ENCODE data around the gene ZNF556.
"Not testable (repeated sequence)": the region's sequence is repeated elsewhere in the genome, so short reads cannot be mapped to it uniquely, and the experiment has no call there.

ZNF556 gene

DNA sequence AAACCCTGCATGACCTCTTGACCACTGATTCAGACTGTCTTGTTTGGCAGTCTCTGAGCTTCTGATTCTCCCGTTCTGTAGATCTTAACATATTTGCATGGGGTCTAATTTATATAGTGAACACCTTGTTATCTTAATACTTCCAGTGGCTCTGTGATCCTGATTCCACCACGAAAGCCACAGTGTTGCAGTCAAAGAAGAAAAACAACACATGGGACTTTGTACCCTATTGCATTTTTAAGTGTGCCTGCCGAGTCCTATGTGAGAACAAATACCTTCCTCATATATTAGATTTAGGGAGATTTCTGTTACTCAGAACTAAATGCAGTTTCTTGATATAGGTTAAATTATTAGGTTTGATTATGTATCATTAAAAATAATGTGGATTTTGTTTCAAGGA lies 12.3 kb upstream of the ZNF556 start:
- DNase-seq: no peak

DNA sequence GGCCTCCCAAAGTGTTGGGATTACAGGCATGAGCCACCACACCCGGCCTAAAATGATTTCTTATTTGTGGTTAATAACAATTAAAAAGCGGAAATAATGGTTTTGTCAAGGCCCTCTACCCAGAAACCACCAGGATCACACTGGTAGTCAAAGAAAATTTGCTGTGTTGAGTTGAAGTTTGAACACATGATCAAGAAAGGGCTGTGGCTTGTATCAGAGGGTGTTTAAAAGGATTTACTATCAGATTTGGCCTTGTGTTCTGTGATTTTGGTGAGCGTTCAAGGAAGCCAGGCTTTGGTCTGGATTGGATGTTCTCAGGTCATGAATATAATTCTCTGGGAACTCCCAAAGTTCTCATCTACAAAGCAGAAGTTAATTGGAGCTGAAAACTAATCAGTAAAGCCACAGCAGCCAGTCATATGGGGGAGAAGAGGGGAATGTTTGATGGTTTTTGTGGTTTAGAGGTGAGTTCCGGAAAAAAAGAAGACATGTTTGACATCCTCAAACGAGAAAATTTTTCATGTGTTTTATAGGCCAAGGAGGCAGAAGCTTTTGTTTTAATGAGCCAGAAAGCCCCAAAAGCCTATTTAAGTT lies 10.6 kb upstream of the ZNF556 start:
- no peak for DNase-seq

DNA sequence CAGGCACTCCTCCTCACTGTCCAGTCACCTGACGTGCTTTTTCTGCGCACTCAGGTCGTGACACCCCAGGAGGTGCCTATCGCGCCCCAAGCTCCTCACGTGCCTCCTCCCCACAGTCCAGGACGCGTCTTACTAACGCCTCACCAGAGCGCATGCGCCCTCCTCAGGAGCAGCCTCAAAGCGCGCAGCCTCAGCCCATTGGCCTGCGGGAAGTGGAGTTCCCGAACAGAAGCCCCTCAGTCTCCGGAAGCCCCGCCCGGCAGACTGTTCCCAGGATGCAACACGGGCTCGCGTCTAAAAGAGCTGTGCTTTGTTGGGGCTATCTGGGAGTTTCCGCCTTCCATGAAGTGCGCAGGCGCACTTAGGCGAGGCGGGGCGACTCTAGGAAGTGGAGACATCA lies 8.3 kb upstream of the ZNF556 start:
- DNase-seq: no peak

DNA sequence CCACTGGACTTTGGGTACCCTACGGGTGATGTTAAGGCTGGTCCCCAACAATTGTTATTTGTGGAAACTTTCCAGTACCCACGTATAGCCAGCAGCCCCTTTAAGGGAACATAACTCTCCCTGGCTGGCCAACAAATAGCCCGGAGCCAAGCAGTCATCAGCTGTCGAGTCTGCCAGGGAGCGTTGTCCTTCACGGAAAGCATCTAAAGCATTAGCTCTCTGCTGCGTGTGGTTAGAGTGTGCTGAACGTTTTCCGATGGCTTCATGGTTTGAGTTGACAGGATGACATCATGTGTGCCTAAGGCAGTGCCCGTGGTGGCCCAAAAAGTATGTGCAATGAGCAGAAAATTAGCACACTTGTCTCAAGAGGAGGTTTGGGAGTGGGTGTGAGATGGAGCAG lies 3.3 kb upstream of the ZNF556 start:
- DNase-seq: no peak

DNA sequence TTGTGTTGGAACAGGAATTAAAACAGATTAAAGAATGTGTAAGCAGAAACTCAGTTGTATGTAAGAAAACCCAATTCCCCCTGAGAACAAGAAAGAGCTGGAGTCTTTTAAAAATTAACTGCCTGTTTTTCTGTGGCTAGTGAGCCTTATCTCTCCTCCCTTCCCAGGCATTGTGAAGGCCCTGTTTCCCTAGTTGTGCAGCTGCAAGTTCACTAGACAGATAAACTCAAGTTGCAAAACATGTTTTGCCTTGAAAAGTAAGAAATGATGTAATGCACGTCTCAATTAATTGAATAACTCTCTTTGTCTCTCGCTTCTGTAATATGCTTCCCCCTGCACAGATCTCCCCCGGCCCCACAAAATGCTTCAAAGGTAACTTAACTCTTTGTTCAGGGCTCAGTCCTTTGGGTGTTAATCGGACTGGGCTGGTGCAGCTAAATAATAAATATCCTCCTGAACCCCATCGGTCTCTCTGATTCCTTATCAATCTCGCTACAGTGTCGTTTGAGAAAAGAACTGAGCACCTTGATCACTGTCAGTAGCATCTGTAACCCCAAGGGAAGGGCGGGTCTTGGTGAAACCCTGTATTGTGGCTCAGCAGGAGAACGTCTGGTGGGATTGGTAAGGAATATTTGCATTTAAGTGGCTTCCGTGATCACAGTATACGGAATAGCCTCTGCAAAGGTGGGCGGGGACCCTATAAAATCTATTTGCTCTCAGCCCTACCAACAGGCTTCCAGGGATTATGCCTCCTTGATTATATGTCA lies 1.6 kb upstream of the ZNF556 start:
- DNase-seq: no peak

DNA sequence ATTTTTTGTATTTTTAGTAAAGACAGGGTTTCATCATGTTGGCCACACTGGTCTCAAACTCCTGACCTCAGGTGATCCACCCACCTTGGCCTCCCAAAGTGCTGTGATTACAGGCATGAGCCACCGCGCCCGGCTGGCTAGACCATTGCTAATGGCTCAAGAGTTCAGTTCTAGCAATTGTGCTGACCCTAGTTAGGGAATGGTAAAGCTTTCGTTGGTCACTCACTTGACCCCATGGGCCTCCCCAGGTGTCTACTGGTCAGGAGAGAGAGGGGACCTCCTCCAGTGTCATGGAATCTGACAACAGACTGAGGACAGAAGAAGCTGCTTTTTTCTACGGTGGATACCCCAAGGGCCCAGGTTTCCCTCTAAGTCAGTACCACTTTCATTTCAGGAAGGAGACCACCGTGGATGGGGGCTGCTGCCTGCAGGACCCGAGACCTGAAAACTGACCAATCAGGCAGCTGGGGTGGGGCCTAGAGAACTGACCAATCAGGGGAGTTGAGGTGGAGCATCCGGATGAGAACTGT lies 575 bp upstream of the ZNF556 start:
- DNase-seq: no peak

DNA sequence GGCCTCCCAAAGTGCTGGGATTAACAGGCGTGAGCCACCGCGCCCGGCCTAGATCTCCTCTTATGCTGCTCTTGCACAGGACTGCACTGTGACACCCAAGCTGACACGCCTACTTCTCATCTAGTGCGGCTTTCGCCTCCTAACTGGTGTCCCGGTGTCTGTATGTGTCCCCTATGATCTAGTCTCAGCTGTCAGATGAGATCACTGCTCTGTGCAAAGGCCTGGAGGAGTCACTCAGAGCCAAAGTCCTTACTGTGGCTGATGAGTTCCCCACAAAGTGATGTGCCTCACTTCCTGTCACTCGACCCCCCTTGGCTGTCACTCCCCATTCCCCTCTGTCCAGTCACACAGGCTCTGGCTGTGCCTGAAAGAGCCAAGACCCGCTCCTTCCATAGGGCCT lies 2.5 kb downstream of the ZNF556 start:
- no peak for DNase-seq

DNA sequence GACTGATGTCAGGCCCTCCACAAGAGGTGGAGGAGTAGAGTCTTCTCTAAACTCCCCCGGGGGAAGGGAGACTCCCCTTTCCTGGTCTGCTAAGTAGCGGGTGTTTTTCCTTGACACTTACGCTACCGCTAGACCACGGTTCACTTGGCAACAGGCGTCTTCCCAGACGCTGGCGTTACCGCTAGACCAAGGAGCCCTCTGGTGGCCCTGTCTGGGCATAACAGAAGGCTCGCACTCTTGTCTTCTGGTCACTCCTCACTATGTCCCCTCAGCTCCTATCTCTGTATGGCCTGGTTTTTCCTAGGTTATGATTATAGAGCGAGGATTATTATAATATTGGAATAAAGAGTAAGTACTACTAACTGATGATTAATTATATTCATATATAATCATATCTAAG lies 5.0 kb downstream of the ZNF556 start:
- not testable (repeated sequence) for DNase-seq

DNA sequence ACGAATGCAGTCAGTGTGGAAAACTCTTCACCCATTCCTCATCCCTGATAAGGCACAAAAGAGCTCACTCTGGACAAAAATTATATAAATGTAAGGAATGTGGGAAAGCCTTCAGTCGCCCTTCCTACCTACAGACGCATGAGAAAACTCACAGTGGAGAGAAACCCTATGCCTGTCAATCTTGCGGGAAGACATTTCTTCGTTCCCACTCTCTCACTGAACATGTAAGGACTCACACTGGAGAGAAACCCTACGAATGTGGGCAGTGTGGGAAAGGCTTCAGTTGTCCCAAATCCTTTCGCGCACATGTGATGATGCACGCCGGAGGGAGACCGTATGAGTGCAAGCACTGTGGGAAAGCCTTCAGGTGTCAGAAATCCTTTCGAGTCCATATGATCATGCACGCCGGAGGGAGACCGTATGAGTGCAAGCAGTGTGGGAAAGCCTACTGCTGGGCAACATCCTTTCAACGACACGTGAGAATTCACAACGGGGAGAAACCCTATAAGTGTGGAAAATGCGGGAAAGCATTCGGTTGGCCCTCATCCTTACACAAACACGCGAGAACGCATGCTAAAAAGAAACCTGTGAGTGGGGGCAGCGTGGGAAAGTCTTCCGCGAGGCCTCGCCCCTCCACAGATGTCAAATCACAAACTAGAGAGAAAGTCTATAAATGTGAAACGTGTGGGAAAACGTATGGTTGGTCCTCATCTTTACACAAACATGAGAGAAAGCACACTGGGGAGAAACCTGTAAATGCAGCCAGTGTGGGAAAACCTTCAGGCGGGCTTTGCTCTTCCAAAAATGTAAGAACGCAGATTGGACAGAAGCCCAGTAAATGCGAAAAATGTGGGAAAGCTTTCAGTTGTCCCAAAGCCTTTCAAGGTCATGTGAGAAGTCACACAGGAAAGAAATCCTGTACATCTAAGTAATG lies 10.5 kb downstream of the ZNF556 start:
- DNase-seq: no peak

DNA sequence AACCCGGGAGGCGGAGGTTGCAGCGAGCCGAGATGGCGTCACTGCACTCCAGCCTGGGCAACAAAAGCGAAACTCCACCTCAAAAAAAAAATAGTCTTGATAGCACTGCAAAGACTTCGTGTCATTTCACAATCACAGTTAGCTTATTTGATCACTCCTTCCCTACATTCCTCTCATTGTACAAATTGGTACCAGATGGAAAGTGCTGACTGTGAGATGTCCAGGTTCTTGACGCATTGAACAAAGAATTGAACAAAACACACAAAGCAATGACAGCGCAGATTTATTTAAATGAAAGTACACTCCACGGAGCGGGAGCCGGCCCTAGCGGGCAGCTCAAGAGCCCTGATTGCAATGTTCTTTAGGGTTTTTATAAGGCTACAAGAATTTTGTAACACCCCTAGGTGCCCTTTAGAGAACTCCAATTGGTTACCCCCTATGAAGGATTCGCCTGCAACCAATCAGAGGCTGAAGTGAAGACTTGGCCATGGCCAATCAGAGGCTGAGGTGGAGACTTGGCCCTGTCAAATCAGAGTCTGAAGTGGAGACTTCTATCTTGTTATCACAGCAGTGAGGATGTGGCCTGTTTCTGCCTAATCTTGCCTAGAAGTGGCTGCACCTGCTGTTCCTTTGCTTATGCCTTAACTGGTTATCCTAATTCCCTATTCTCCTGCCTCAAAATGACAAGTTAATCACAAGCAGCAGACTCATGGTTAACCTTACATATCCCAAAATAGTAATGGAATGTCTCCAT lies 16.7 kb downstream of the ZNF556 start:
- no peak for DNase-seq

DNA sequence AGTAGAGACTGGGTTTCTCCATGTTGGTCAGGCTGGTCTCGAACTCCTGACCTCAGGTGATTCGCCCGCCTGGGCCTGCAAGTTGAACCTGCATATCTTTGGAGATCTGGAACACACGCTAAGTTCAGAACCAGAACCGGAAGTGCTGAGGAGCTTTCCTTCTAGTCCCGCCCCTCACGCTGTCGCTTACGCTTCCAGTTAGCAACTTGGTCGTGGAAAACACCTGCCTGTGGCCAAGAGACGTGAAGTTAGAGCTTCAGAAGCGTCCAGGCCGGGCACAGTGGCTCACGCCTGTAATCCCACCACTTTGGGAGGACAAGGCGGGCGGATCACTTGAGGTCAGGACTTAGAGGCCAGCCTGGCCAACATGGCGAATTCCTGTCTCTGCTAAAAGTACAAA lies 18.6 kb downstream of the ZNF556 start:
- no peak for DNase-seq

DNA sequence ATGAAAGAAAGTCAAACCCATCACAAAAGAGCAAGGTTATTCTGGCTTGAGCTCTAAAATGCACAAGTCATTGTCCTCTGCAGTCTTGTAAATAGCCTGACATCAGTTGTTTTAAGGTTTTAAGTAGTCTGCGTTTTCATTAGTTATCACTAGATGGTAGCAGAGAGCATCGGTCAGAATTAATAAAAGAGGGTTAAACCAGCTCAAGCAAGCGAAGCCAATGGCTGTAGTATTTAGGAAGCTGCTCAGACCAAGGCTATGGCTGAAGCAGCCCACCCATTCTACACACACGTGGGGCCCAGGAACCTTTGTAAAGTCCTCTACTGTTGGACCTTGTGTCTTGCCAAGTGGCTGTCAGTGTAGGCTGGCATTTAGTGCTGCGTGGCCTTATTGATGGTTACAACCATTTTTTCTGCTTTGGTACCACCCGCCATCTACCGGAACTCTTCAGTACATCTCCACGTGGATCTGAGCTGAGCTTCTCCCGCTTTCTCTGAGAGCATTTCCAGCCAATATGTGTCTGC lies 20.3 kb downstream of the ZNF556 start:
- no peak for DNase-seq

DNA sequence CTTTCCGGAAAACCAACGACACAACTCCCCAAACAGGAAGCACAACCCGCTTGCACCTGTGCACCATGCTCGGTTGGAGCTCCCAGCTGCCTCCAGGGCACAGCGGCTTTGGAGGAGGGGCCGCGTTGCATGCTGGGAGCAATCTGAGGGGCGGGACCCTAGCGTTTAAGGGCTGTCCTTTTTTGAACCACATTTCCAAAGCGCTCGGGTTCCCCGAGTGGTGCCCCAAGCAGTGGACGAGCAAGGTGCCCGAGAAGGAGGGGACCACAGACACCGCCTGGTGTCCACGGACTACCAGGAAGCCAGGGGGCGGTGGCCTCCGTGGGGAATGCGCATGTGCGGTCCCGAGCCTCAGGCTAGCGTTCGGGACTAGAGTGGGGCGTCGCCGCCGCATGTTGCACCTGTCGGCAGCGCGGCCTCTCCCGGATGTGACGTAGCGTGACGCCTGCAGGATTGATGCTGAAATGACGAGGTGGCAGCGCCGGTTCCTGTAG lies 21.6 kb downstream of the ZNF556 start:
- peak; percentile 85 for DNase-seq

DNA sequence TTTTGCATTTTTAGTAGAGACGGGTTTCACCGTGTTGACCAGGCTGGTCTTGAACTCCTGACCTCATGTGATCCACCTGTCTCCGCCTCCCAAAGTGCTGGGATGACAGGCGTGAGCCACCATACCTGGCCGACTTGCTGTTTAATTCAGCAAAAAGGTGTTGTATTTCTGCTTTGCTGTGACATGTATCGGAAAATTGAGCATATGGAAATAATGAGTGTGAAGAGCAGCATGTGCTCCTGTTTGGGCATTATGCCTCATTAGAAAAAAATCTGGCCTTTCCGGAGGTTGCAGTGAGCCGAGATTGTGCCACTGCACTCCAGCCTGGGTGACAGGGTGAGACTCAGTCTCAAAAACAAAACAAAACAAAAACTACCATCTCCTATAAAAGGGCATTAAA lies 23.4 kb downstream of the ZNF556 start:
- not testable (repeated sequence) for DNase-seq

DNA sequence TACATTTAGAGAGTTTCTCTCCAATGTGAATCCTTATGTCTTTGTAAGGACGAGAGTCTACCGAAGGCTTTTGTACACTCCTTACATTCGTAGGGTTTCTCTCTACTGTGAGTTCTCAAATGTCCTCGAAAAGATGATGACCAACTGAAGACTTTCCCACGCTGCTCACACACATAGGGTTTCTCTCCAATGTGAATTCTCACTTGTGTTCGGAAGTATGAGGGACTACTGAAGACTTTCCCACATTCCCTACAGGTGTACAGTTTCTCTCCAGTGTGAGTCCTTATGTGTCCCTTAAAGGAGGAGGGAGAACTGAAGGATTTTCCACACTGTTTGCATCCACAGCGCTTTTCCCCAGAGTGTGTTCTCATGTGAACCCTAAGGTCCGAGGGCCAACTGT lies 29.6 kb downstream of the ZNF556 start:
- no peak for DNase-seq

DNA sequence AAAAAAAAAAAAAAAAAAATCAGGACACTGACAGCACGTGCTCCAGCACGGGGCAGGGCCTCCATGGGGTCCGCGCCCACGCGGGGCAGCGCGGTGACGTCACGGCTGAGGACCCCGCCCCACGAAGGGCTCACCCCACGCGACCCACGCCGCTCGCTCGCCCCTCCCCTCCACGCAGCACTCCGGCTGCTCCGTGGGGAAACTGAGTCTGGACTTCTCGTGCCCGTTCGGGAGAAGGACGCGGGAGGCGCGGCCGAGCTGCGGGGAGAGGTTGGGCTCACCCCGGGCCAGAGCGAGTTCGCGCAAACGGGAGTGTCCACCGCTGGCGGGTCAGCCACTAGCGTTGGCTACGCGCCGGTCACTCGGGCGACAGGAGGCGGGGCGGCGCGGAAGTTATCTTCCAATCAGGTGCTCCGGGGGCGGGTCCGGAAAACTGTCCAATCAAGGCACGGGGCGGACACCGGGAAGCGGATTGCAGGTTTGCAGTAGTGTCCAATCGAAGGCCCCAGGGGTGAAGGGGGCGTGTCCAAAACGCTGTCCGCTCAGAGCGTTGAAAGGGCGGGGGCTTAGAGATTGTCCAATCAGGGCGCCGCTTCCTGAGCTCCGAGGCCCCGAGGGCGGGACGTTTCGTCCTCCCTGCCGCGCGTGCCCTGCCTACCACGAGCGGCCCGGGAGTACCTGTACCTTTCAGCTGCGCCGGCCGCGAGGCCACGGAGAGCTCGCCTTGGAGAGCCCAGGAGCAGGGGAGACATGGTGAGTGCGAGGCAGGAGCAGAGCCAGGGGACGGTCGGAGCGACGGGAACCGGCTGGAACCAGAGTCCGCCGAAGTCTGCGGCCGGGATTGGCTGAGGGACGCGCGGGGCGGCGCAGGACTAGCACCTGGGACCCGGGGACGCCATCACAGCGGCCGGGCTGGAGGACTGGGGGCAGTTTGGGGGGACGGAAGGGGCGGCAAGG lies 33.4 kb downstream of the ZNF556 start, which contains the start of gene ZNF57:
Gene ZNF57 (plus strand): TSS at position 633 of the 957 bp plus-strand sequence. CDS start 118 bp downstream, at position 751.
- DNase-seq: peak; percentile 98

DNA sequence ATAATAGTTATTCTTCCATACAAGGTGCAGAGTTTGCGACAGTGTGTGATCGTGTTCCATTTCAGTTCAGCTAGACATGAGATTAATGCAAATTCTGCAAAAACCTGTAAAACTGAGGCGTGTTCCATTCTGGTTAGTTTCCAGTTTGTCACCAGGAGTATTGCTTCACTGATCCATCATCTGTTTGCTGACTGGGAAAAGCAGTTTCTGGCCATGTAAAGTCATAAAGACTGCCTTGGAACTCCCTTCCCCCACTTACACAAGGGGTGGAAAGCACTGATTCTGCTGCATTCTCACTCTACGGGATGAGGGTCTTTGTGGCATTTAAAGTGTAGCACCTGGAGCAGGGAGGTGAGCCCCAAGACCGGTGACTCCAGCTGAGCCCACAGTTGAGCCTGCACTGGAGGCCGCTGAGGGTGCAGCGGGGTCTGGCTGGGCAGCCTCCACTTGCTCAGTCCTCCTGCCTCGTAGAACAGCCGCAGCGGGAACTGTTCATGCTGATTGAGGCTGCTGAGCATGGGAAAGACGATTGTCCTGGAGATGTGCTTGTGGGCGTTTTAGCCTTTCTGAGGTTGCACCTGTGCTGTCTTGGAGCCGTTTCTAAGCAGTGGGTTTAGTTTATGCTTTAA lies 35.6 kb downstream of the ZNF556 start:
- DNase-seq: no peak

DNA sequence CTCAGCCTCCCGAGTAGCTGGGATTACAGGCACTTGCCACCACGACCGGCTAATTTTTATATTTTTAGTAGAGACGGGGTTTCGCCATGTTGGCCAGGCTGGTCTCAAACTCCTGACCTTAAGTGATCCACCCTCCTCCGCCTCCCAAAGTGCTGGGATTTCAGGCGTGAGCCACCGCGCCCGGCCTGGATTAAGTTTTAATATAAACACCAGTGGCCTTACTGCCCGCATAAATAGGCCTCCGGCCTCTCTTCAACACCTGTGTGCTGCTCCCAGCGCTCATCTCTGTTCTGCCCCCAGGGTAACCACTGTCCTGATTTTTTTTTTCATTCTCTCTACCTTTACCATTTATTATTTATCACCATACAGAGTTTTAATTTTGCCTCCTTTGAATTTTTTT lies 36.2 kb downstream of the ZNF556 start:
- not testable (repeated sequence) for DNase-seq

DNA sequence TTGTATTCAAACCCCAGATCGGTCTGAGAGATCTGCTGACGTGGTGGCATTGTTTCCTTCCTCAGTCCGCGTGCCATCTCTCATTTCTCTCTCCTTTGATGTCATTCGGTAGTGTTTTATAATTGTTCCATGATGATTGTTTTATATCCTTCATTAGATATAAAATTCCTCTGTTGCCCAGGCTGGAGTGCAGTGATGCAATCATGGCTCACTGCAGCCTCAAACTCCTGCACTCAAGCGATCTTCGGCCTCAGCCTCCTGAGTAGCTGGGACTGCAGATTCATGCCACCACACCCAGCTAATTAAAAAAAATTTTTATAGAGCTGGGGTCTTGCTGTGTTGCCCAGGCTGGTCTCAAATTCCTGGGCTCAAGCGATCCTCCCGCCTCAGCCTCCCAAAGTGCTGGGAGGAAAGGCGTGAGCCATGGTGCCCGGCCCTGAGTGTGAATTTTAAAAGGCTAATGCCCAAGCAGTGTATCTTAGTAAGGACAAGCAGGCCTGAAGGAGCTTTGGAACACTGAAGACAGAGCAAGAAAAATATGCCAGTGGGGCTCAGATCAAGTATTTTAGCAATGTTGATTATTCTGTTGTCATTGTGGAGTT lies 38.9 kb downstream of the ZNF556 start:
- DNase-seq: no peak

DNA sequence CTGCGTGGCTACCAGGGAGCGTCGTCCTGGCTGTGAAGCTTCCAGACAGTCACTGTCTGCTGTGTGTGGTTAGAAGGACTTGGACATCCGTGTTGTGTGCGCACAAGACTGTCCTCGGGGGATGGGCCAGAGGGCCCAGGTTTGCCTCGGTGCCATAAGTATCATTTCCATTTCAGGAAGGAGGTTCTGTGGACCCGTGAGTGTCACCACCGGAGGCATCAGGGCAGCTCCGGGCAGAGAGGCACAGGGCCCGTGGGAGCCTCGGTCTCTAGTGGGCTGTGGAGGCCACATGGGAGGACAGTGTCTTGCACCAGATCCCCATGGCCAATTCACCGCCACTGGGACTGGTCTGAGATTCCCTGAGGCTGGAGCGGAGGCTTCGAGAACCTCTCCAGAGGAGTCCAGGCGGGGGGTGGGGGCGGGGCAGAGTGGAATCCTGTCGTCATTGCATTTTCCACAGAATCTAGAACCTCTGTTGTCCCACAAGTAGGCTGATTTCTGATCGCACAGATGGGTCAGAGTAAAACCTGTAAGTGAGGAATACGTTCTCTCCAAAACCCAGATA lies 39.6 kb downstream of the ZNF556 start:
- no peak for DNase-seq
